A549 (cell line): ENCODE measurements around the gene ALDH3B2. TPM values are rescaled to one million over a fixed set of nuclear protein-coding genes. Genes with fewer than 3 reads are reported as not detected.
"Not testable (repeated sequence)": the region's sequence is repeated elsewhere in the genome, so short reads cannot be mapped to it uniquely, and the experiment has no call there.

Source experiments
- ATAC-seq, 2 experiments: fragments of 200-7000 bp in 1 of 2; fragments of >200 bp in 1 of 2; cut with Nextera tagmentation in 1 of 2; cut with Tn5 transposase in 1 of 2; 3 replicates each; pipeline versions ENCODE4 v1.8.0 to v1.9.1; 2018 to 2020; ENCODE audit warnings: mild to moderate bottlenecking in 1 of 2, moderate library complexity in 1 of 2
- CTCF ChIA-PET: fragments of 300-600 bp; sonication (Branson Sonifier 250); formaldehyde crosslinking; extraction: SDS; loops from one replicate; lab custom pipeline; 2021; ENCODE audit warnings: antibody characterized with exemption, inconsistent platforms; lab: Yijun Ruan, JAX
- POLR2A ChIA-PET: fragments of 350-600 bp; formaldehyde crosslinking; extraction: SDS; loops from one replicate; lab custom pipeline; 2021; ENCODE audit warnings: antibody characterized with exemption, inconsistent platforms; lab: Yijun Ruan, JAX
- DNase-seq, 2 experiments: peaks; one replicate each; pipeline versions ENCODE4 v3.0.0 to v3.0.0-alpha.2; 2011 to 2016; ENCODE audit warnings: low read depth in 1 of 2, low spot score in 1 of 2
- FAIRE-seq: peaks from 2 replicates; lab custom pipeline; 2011; peaks lifted over from hg19 to GRCh38; lab: Jason Lieb, UNC
- H3K27ac ChIP-seq, 2 experiments: fragments of >200 bp; sonication (Bioruptor Twin); formaldehyde crosslinking; 3 replicates each; pipeline ENCODE4 v1.5.1; 2016 to 2017
- H3K4me1 ChIP-seq: fragments of >200 bp; sonication (Bioruptor Twin); formaldehyde crosslinking; 3 replicates; pipeline ENCODE4 v1.6.1; 2016
- H3K4me2 ChIP-seq: fragments of >200 bp; sonication (Bioruptor Twin); formaldehyde crosslinking; 3 replicates; pipeline ENCODE4 v1.6.1; 2016
- H3K4me3 ChIP-seq: fragments of >200 bp; sonication (Bioruptor Twin); formaldehyde crosslinking; 3 replicates; pipeline ENCODE4 v1.5.1; 2016
- H3K9me3 ChIP-seq: fragments of >200 bp; sonication (Bioruptor Twin); formaldehyde crosslinking; 3 replicates; pipeline ENCODE4 v1.6.1; 2016
- ATOH8 ChIP-seq: fragments of 250-450 bp; sonication (Bioruptor Pico); IDR thresholded peaks from 2 replicates; pipeline ENCODE4 v1.5.0; 2020; ENCODE audit warnings: low read depth, mild to moderate bottlenecking, moderate library complexity
- BHLHE40 ChIP-seq: IDR thresholded peaks from 2 replicates; pipeline ENCODE4 v1.6.1; 2012; ENCODE audit warnings: low read depth, low read length, inconsistent platforms
- CBX2 ChIP-seq: fragments of 200-600 bp; sonication (generic); IDR thresholded peaks from 2 replicates; pipeline ENCODE4 v1.6.1; 2016; ENCODE audit warnings: low read depth, mild to moderate bottlenecking, borderline replicate concordance
- CHD2 ChIP-seq: fragments of 150-350 bp; IDR thresholded peaks from 2 replicates; pipeline ENCODE4 v1.6.1; 2014; ENCODE audit warnings: low read length; ENCODE audit not compliant: partially characterized antibody
- CHD4 ChIP-seq: fragments of 200-600 bp; sonication (generic); IDR thresholded peaks from 2 replicates; pipeline ENCODE4 v1.6.1; 2016; ENCODE audit warnings: antibody characterized with exemption, mild to moderate bottlenecking, borderline replicate concordance
- EHMT2 ChIP-seq: fragments of 200-600 bp; sonication (generic); IDR thresholded peaks from 2 replicates; pipeline ENCODE4 v1.6.1; 2016; ENCODE audit warnings: antibody characterized with exemption, low read depth, mild to moderate bottlenecking, moderate library complexity
- FOSB ChIP-seq: fragments of 250-450 bp; sonication (Bioruptor Pico); IDR thresholded peaks from 2 replicates; pipeline ENCODE4 v1.5.0; 2020; ENCODE audit warnings: mild to moderate bottlenecking, moderate library complexity
- GATA3 ChIP-seq: IDR thresholded peaks from 2 replicates; pipeline ENCODE4 v1.6.1; 2012; ENCODE audit warnings: borderline replicate concordance
- HDAC2 ChIP-seq: fragments of 200-600 bp; sonication (generic); IDR thresholded peaks from 2 replicates; pipeline ENCODE4 v1.6.1; 2016
- HOXB5 ChIP-seq: fragments of 250-450 bp; sonication (Bioruptor Pico); IDR thresholded peaks from 2 replicates; pipeline ENCODE4 v1.5.0; 2020; ENCODE audit warnings: mild to moderate bottlenecking, moderate library complexity
- MAX ChIP-seq: IDR thresholded peaks from 2 replicates; pipeline ENCODE4 v1.6.1; 2012
- MAZ ChIP-seq: fragments of 150-350 bp; IDR thresholded peaks from 2 replicates; pipeline ENCODE4 v1.6.1; 2014; ENCODE audit warnings: antibody characterized with exemption, low read depth, low read length, borderline replicate concordance
- NPAS2 ChIP-seq: fragments of 250-450 bp; sonication (Bioruptor Pico); IDR thresholded peaks from 2 replicates; pipeline ENCODE4 v1.8.0; 2022; ENCODE audit warnings: mild to moderate bottlenecking, moderate library complexity, borderline replicate concordance
- PHF8 ChIP-seq: fragments of 200-600 bp; sonication (generic); IDR thresholded peaks from 2 replicates; pipeline ENCODE4 v1.6.1; 2016; ENCODE audit warnings: low read depth, mild to moderate bottlenecking, antibody characterized with exemption, moderate library complexity, borderline replicate concordance
- POLR2A ChIP-seq: IDR thresholded peaks from 2 replicates; pipeline ENCODE4 v1.6.1; 2012; ENCODE audit warnings: mild to moderate bottlenecking, low read length
- POLR2AphosphoS2 ChIP-seq: conservative IDR thresholded peaks from 2 replicates; pipeline ENCODE4 v1.6.1; 2012; ENCODE audit warnings: low read length, improper control_type of control experiment, inconsistent platforms
- RAD21 ChIP-seq, 2 experiments: fragments of >200 bp in 1 of 2; sonication (Bioruptor Twin) in 1 of 2; formaldehyde crosslinking in 1 of 2; IDR thresholded peaks in 1 of 2; conservative IDR thresholded peaks in 1 of 2; 2 replicates in 1 of 2; 3 replicates in 1 of 2; pipeline ENCODE4 v1.6.1; 2012 to 2018; ENCODE audit warnings: inconsistent platforms in 1 of 2
- TP53 ChIP-seq: fragments of 250-450 bp; sonication (Bioruptor Pico); IDR thresholded peaks from 2 replicates; pipeline ENCODE4 v1.5.0; 2021; ENCODE audit warnings: mild to moderate bottlenecking, moderate library complexity
- ZC3H11A ChIP-seq: fragments of 450-650 bp; IDR thresholded peaks from 2 replicates; pipeline ENCODE4 v1.6.1; 2014; ENCODE audit warnings: antibody characterized with exemption, mild to moderate bottlenecking
- WGBS: methylation state at CpG from one replicate; pipeline ENCODE4 v1.1.6; 2017; ENCODE audit errors: missing lambda C conversion rate; 5-methylcytosine and 5-hydroxymethylcytosine counted together
- polyA plus RNA-seq, 4 experiments: library from polyadenylated mRNA; depleted of rRNA in 3 of 4; stranded (reverse); fragments of >200 nt; fragmentation: RNase III in 1 of 4; extraction: RNeasy Plus Mini Kit Qiagen cat#74134 plus additional on column Dnase treatment in 1 of 4; gene quantifications; 2 replicates in 3 of 4; 3 replicates in 1 of 4; pipeline ENCODE4 v1.2.3, GENCODE V29; 2011 to 2017

Gene ALDH3B2
- polyA plus RNA-seq, 2 of the 4 experiments (the other 2 are of a cell fraction), result not detected

- H3K9me3 ChIP-seq, FAIRE-seq, H3K4me1 ChIP-seq, H3K27ac ChIP-seq, H3K4me3 ChIP-seq, H3K4me2 ChIP-seq, ATAC-seq, DNase-seq: not testable (repeated sequence)
- POLR2A ChIA-PET, result interaction anchor here (1.1 kb wide), 1 partner anchor 11 kb away, joined by 3 read pairs; no protein-coding TSS in a partner anchor
- WGBS, result 80% methylated on average over 33 of the region's 33 CpGs
- CTCF ChIA-PET, result interaction anchor here (0.6 to 10.2 kb wide), 5 partner anchors 9 to 689 kb away, joined by 3 to 181 read pairs (median 4); partner anchors contain the start of gene NUDT8
These were observed 54.5 kb downstream of the ALDH3B2 start for GRCh38 chr11:67619683-67620618.

GRCh38 chr11:67618901-67619659, 55.3 kb downstream of the ALDH3B2 start:
- not testable (repeated sequence) for H3K4me3 ChIP-seq, H3K9me3 ChIP-seq, H3K27ac ChIP-seq, H3K4me2 ChIP-seq, FAIRE-seq, H3K4me1 ChIP-seq, DNase-seq, ATAC-seq
- ChIA-PET CTCF (interaction anchor here (1.2 to 10.2 kb wide), 2 partner anchors 10 to 337 kb away, joined by 3 to 181 read pairs; partner anchors contain the start of gene NUDT8), POLR2A (interaction anchor here (1.1 kb wide), 1 partner anchor 11 kb away, joined by 3 read pairs; no protein-coding TSS in a partner anchor)
- WGBS, result 90% methylated on average over 18 of the region's 40 CpGs

GRCh38 chr11:67617243-67617953, 57.0 kb downstream of the ALDH3B2 start:
- WGBS, result 70% methylated on average over 7 of the region's 7 CpGs
- no peak for TF ChIP-seq ATOH8 (CRISPR knock-in tag)
- no peak for TF ChIP-seq FOSB (CRISPR knock-in tag)
- Histone ChIP-seq H3K4me1 (no peaks in the 10 kb centered on the region), H3K4me2 (no peak overlapping the region), H3K9me3 (no peaks in the 10 kb centered on the region), H3K4me3 (no peak overlapping the region), H3K27ac (no peak overlapping the region)
- FAIRE-seq (no peak), DNase-seq (no peak), ATAC-seq (no peak)
- ChIA-PET CTCF (interaction anchor here (0.9 to 10.2 kb wide), 4 partner anchors 9 to 45 kb away, joined by 3 to 181 read pairs (median 4); partner anchors contain the start of gene NUDT8), POLR2A (interaction anchor here (1.1 kb wide), 1 partner anchor 12 kb away, joined by 6 read pairs; the partner anchor contains the start of gene NUDT8)

GRCh38 chr11:67616431-67617242, 57.8 kb downstream of the ALDH3B2 start:
- WGBS, result 64% methylated on average over 11 of the region's 11 CpGs
- TF ChIP-seq HOXB5 (CRISPR knock-in tag) (no peak), RAD21 (conservative IDR thresholded peaks at IDR 0.05 in 1 of 2, IDR thresholded peaks at IDR 0.05 in 1 of 2) (no peak), CBX2 (no peak), ATOH8 (CRISPR knock-in tag) (no peak), MAZ (no peak), NPAS2 (CRISPR knock-in tag) (no peak), MAX (no peak), TP53 (CRISPR knock-in tag) (no peak), PHF8 (no peak), ZC3H11A (no peak), CHD4 (no peak), GATA3 (no peak), CHD2 (no peak), EHMT2 (no peak), POLR2A (no peak), HDAC2 (no peak), BHLHE40 (no peak), POLR2AphosphoS2 (no peak)
- TF ChIP-seq, all 56 proteins: peak for 0

More at GRCh38 chr11:67616431-67617242, 57.8 kb downstream of the ALDH3B2 start:
- ChIA-PET CTCF (interaction anchor here (0.6 to 10.2 kb wide), 6 partner anchors 9 to 45 kb away, joined by 3 to 181 read pairs (median 4); partner anchors contain the start of gene NUDT8), POLR2A (no interaction called here)
- ATAC-seq (0 out of 6 replicates have a peak, but pooled peaks of 1 of the 2 experiments have one; percentile 7), FAIRE-seq (no peak), DNase-seq (no peak)
- H3K4me1 ChIP-seq, result no peaks in the 10 kb centered on the region
- no peaks in the 10 kb centered on the region for H3K9me3 ChIP-seq
- H3K4me3 ChIP-seq, result no peak overlapping the region
- H3K27ac ChIP-seq, result no peak overlapping the region
- H3K4me2 ChIP-seq, result no peak overlapping the region
